DOHH2 (cell line): Measurements from ENCODE around the gene MYADML2.
"Not testable (repeated sequence)": the region's sequence is repeated elsewhere in the genome, so short reads cannot be mapped to it uniquely, and the experiment has no call there.

Experiments
- H3F3A ChIP-seq: fragments of 200-600 bp; sonication (generic), shearing (Covaris generic); 2 replicates; pipeline ENCODE4 v1.6.0; 2016; ENCODE audit warnings: antibody characterized with exemption, mild to moderate bottlenecking; ENCODE audit not compliant: control insufficient read depth, insufficient read depth
- H3K27ac ChIP-seq: fragments of 200-600 bp; sonication (generic); 2 replicates; pipeline ENCODE4 v1.5.1; 2014; ENCODE audit warnings: low read depth, mild to moderate bottlenecking, low read length, moderate library complexity
- H3K27me3 ChIP-seq: fragments of 200-600 bp; sonication (generic); 2 replicates; pipeline ENCODE4 v1.6.1; 2014; ENCODE audit warnings: mild to moderate bottlenecking, low read length, mixed read lengths; ENCODE audit not compliant: control insufficient read depth
- H3K36me3 ChIP-seq: fragments of 200-600 bp; sonication (generic); 2 replicates; pipeline ENCODE4 v1.6.1; 2014; ENCODE audit warnings: mild to moderate bottlenecking, low read length, moderate library complexity, mixed read lengths; ENCODE audit not compliant: control insufficient read depth
- H3K4me1 ChIP-seq: fragments of 200-600 bp; sonication (generic); 2 replicates; pipeline ENCODE4 v1.6.1; 2014; ENCODE audit warnings: mild to moderate bottlenecking, low read length, mixed read lengths; ENCODE audit not compliant: control insufficient read depth
- H3K4me2 ChIP-seq: fragments of 200-600 bp; sonication (generic); 2 replicates; pipeline ENCODE4 v1.6.0; 2014; ENCODE audit warnings: mild to moderate bottlenecking, low read length, moderate library complexity
- H3K4me3 ChIP-seq: fragments of 200-600 bp; sonication (generic); 2 replicates; pipeline ENCODE4 v1.5.1; 2014; ENCODE audit warnings: mild to moderate bottlenecking, low read length, mixed read lengths
- H3K79me2 ChIP-seq: fragments of 200-600 bp; sonication (generic); 2 replicates; pipeline ENCODE4 v1.6.1; 2014; ENCODE audit warnings: mild to moderate bottlenecking, low read length, mixed read lengths; ENCODE audit not compliant: control insufficient read depth
- H3K9me2 ChIP-seq: fragments of 200-600 bp; sonication (generic); replicated peaks from 2 replicates; pipeline ENCODE4 v1.6.1; 2014; ENCODE audit warnings: mild to moderate bottlenecking, low read length, mixed read lengths; ENCODE audit not compliant: control insufficient read depth
- H3K9me3 ChIP-seq: fragments of 200-600 bp; sonication (generic); 2 replicates; pipeline ENCODE4 v1.6.1; 2014; ENCODE audit warnings: antibody characterized with exemption, low read length, mixed read lengths; ENCODE audit not compliant: control insufficient read depth, insufficient read depth
- H4K20me1 ChIP-seq: fragments of 200-600 bp; sonication (generic); 2 replicates; pipeline ENCODE4 v1.6.0; 2014; ENCODE audit warnings: low read depth, mild to moderate bottlenecking, antibody characterized with exemption, low read length, moderate library complexity; ENCODE audit not compliant: control insufficient read depth, insufficient read depth
- EZH2phosphoT487 ChIP-seq: fragments of 200-600 bp; sonication (generic); IDR thresholded peaks from 2 replicates; pipeline ENCODE4 v1.6.1; 2017; ENCODE audit warnings: borderline replicate concordance, mild to moderate bottlenecking, antibody characterized with exemption, low read length, moderate library complexity, mixed read lengths
- TF ChIP-seq, protein P1 (sequence below): fragments of 200-600 bp; sonication (generic); IDR thresholded peaks from one replicate; pipeline ENCODE4 v1.5.1; 2014; ENCODE audit warnings: antibody characterized with exemption, mild to moderate bottlenecking, low read depth, low read length; ENCODE audit not compliant: poor library complexity, severe bottlenecking

Gene MYADML2

DNA sequence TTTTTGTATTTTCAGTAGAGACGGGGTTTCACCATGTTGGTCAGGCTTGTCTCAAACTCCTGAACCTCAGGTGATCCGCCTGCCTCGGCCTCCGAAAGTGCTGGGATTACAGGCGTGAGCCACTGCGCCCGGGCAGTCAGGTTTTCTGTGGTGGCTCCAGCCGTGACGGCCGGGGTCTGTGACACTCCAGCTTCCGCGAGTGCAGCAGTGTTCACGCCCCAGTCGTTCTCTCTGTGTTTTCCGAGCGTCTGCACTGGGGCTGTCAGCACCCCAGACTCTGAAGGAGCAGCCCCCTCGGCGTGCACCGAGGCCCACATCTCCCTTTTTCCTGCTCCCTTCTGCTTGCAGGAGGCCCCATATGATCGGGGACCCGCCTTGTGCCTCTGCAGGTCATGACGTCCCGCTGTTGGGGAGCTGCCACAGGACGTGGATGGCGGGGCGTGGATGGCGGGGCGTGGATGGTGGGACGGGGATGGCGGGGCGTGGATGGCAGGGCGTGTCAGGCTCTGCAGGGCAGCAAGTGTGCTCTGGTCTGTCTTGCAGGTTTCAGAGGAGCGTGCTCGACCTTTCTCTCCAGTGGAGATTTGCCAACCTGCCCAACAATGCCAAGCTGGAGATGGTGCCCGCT lies 36.1 kb upstream of the MYADML2 start:
- Histone ChIP-seq H3K27ac (no peak overlapping the region), H3K36me3 (peaks cover 23% of the 10 kb centered on the region; the same call in 1 of the 2 replicates), H3K27me3 (no peaks in the 10 kb centered on the region), H3K4me2 (no peak overlapping the region), H3K79me2 (peaks cover 4% of the 10 kb centered on the region), H3K9me2 (no peaks in the 10 kb centered on the region), H3K4me1 (peaks cover 7% of the 10 kb centered on the region), H3F3A (no peaks in the 10 kb centered on the region; the same call in 1 of the 2 replicates), H3K9me3 (no peaks in the 10 kb centered on the region), H3K4me3 (no peak overlapping the region), H4K20me1 (no peaks in the 10 kb centered on the region)
- TF ChIP-seq EZH2phosphoT487, result no peak
- TF ChIP-seq, protein P1, sequence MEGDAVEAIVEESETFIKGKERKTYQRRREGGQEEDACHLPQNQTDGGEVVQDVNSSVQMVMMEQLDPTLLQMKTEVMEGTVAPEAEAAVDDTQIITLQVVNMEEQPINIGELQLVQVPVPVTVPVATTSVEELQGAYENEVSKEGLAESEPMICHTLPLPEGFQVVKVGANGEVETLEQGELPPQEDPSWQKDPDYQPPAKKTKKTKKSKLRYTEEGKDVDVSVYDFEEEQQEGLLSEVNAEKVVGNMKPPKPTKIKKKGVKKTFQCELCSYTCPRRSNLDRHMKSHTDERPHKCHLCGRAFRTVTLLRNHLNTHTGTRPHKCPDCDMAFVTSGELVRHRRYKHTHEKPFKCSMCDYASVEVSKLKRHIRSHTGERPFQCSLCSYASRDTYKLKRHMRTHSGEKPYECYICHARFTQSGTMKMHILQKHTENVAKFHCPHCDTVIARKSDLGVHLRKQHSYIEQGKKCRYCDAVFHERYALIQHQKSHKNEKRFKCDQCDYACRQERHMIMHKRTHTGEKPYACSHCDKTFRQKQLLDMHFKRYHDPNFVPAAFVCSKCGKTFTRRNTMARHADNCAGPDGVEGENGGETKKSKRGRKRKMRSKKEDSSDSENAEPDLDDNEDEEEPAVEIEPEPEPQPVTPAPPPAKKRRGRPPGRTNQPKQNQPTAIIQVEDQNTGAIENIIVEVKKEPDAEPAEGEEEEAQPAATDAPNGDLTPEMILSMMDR, result no peak

DNA sequence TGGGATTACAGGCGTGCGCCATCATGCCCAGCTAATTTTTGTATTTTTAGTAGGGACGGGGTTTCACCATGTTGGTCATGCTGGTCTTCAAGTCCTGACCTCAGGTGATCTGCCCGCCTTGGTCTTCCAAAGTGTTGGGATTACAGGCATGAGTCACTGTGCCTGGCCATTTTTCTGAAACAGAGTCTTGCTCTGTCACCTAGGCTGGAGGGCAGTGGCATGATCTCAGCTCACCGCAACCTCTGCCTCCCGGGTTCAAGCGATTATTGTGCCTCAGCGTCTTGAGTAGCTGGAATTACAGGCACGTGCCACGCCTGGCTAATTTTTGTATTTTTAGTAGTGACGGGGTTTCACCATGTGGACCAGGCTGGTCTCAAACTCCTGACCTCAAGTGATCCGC lies 34.5 kb upstream of the MYADML2 start:
- H3K27ac ChIP-seq, H3K9me2 ChIP-seq, H3K4me2 ChIP-seq, H3F3A ChIP-seq, H3K27me3 ChIP-seq, H3K9me3 ChIP-seq, H3K79me2 ChIP-seq, H3K4me3 ChIP-seq, H4K20me1 ChIP-seq: not testable (repeated sequence)
- peaks cover 12% of the 10 kb centered on the region for H3K4me1 ChIP-seq
- peaks cover 23% of the 10 kb centered on the region; the same call in 1 of the 2 replicates for H3K36me3 ChIP-seq

DNA sequence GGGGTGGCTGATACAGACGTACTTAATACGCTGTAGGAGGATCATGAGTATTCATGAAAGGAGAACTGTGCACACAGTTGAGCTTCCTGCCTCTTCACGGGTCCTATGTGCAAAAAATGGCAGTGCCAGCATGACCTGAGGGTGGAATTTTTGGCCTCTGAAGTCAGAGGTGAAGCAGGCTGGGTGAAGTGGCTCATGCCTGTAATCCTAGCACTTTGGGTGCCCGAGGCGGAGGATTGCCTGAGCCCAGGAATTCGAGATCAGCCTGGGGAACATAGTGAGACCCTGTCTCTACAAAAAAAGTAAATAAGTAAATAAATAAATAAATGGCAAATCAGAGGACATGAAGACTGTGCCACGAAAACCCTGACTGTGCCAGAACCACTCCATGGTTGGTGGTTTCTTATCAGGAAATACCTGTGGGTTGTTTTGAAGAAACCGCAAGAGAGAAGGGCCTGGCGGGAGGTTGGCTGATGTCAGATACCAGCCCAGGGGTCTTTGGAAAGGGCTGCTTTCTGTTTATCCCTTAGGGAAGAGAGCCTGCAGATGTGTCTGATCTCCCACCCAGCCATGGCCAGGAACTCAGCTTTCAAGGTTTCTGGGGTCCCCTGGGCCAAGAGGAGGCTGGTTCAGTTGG lies 33.8 kb upstream of the MYADML2 start:
- no peaks in the 10 kb centered on the region for H4K20me1 ChIP-seq
- no peak overlapping the region for H3K27ac ChIP-seq
- H3K4me2 ChIP-seq, result no peak overlapping the region
- TF ChIP-seq, protein P1, result no peak
- no peak for TF ChIP-seq EZH2phosphoT487
- H3K27me3 ChIP-seq, result no peaks in the 10 kb centered on the region
- no peak overlapping the region for H3K4me3 ChIP-seq
- H3K79me2 ChIP-seq, result peaks cover 10% of the 10 kb centered on the region
- no peaks in the 10 kb centered on the region for H3K9me2 ChIP-seq
- H3K36me3 ChIP-seq, result peaks cover 23% of the 10 kb centered on the region; the same call in 1 of the 2 replicates
- H3F3A ChIP-seq, result no peaks in the 10 kb centered on the region; the same call in 1 of the 2 replicates
- H3K9me3 ChIP-seq, result no peaks in the 10 kb centered on the region
- peaks cover 16% of the 10 kb centered on the region for H3K4me1 ChIP-seq

DNA sequence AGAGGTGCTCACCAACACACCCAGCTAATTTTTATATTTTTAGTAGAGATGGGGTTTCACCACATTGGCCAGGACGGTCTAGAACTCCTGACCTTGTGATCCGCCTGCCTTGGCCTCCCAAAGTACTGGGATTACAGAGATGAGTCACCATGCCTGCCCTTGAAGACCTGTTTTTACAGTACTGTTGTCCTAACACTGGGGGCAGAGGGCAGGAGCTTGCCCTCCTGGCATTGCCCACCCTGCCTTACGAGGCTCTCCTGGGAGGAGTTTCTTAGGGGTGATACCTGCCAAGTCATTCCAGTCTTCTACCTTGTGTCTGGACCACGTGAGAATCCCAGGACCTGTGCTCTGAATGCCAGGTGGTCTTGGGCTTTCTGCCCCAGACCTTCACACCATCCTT lies 33.1 kb upstream of the MYADML2 start:
- Histone ChIP-seq H3K79me2 (peaks cover 10% of the 10 kb centered on the region), H3K4me2 (no peak overlapping the region), H3F3A (no peaks in the 10 kb centered on the region; the same call in 1 of the 2 replicates), H3K36me3 (peaks cover 16% of the 10 kb centered on the region; the same call in 1 of the 2 replicates), H3K27me3 (no peaks in the 10 kb centered on the region), H4K20me1 (no peaks in the 10 kb centered on the region), H3K9me2 (no peaks in the 10 kb centered on the region), H3K27ac (no peak overlapping the region), H3K9me3 (no peaks in the 10 kb centered on the region), H3K4me3 (no peak overlapping the region), H3K4me1 (peaks cover 16% of the 10 kb centered on the region)
- TF ChIP-seq, protein P1, result no peak
- TF ChIP-seq EZH2phosphoT487, result no peak
